ENCODE results near the gene SCD5.
"Not testable (repeated sequence)": the region's sequence is repeated elsewhere in the genome, so short reads cannot be mapped to it uniquely, and the experiment has no call there.

Gene SCD5

DNA sequence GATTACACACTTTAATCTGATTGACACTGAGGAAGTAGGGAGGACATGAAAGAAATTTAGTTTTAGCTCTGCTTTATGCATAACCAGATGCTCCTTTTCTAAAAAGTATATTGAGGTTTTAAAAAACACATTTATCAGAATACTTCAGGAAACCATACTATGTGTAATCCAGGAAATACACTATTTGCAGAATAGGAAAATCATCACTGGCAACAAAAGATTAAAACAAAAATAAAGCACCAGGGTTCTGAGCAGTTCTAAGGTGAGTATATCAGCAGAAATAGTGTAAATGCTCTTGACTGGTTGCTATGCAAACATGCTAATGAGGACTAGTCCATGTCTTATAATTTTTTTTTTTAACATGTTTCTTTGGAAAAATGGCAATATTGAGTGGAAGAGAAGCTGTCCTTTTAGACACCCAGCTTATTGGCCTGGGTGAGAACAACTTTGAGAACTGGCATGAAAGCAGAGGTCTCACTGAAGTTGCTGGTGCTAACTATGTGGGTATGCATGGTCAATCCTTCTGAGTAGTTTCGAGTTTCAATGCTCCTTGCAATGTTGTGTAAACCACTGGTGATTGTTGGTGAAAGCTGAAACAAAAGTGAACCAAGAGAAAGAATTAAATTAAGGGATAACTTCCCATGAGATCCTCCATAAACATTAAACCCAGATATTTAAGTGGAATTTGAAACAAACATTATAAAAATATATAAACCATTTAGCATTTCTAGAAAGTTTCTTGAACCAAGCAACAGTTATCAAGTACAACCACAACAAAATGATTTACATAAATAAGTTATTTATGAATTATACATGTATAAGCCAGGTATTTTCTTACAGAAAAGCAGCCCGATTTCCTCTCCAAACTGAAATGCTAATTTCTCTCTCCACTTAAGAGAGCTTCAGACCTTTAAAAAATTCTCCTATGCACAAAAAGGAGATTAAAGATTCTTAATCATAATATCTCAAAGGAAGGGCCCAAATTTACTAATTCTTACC is 20.4 kb upstream of the SCD5 start:
- Histone ChIP-seq H3K4me3 (ENCODE audit: low read depth, low read length) (no peak overlapping the region), H3K27ac (ENCODE audit: extremely low read depth, low read depth, low read length) (no peak overlapping the region), H3K4me1 (ENCODE audit: control insufficient read depth, insufficient read depth, low read length) (no peaks in the 10 kb centered on the region), H3K9me3 (ENCODE audit: control insufficient read depth, insufficient read depth, low read depth, low read length) (no peaks in the 10 kb centered on the region), H3K36me3 (ENCODE audit: control insufficient read depth in 2 of 2, insufficient read depth in 1 of 2, low read length in 2 of 2) (peaks cover 21 to 59% of the 10 kb centered on the region in 2 experiments)
- ChIA-PET CTCF (interaction anchor here (0.5 kb wide), 1 partner anchor 69 kb away, joined by 3 read pairs; no protein-coding TSS in a partner anchor), POLR2A (no interaction called here)
- no peak for TF ChIP-seq ZNF548 (tag by site-specific recombination; IDR thresholded peaks at IDR 0.05)
- TF ChIP-seq ZNF174 (tag by site-specific recombination; IDR thresholded peaks at IDR 0.05): no peak
- no peak for TF ChIP-seq YY2 (tag by site-specific recombination; IDR thresholded peaks at IDR 0.05)

- ChIA-PET POLR2A (interaction anchor here (0.7 kb wide), 1 partner anchor 110 kb away, joined by 6 read pairs; no protein-coding TSS in a partner anchor), CTCF (interaction anchor here (0.6 kb wide), 1 partner anchor 168 kb away, joined by 4 read pairs; no protein-coding TSS in a partner anchor)
These were observed 18.3 kb upstream of the SCD5 start for GRCh38 chr4:82816874-82817273.

DNA sequence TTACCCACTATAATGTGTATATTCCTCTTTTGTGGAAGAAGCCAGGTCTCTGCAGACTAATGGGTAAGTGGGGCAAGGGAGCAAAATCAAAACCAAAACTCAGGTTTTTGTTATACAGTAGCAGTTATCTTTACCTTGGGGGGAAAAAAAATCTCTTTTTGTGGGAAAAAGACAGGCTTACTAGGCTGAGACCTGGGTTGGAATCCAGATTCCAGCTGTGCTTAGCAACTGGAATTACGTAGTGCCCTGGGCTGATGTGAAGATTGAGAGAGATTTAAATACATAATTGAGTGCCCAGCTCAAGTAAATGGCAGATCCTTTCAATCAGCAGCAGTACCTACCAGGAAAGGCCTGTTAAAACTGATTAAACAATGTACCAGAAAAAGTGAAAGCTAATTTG is 15.4 kb upstream of the SCD5 start:
- no peaks in the 10 kb centered on the region for H3K9me3 ChIP-seq (ENCODE audit: control insufficient read depth, insufficient read depth, low read depth, low read length)

More at GRCh38 chr4:82816874-82817273, 18.3 kb upstream of the SCD5 start:
- H3K27ac ChIP-seq (ENCODE audit: extremely low read depth, low read depth, low read length); H3K4me1 ChIP-seq (ENCODE audit: control insufficient read depth, insufficient read depth, low read length); H3K9me3 ChIP-seq (ENCODE audit: control insufficient read depth, insufficient read depth, low read depth, low read length); H3K4me3 ChIP-seq (ENCODE audit: low read depth, low read length): not testable (repeated sequence)
- peaks cover 9 to 39% of the 10 kb centered on the region in 2 experiments; a peak in 2 of 3 replicates for H3K36me3 ChIP-seq (ENCODE audit: control insufficient read depth in 2 of 2, insufficient read depth in 1 of 2, low read length in 2 of 2)

More for the DNA sequence above, 15.4 kb upstream of the SCD5 start:
- Histone ChIP-seq H3K4me1 (ENCODE audit: control insufficient read depth, insufficient read depth, low read length) (no peaks in the 10 kb centered on the region), H3K27ac (ENCODE audit: extremely low read depth, low read depth, low read length) (no peak overlapping the region), H3K36me3 (ENCODE audit: control insufficient read depth in 2 of 2, insufficient read depth in 1 of 2, low read length in 2 of 2) (peaks cover 0 to 20% of the 10 kb centered on the region in 2 experiments; a peak in 2 of 3 replicates), H3K4me3 (ENCODE audit: low read depth, low read length) (no peak overlapping the region)
- CTCF ChIA-PET: no interaction called here
- 0 out of 2 replicates have a peak, but pooled peaks have one; percentile 11 for TF ChIP-seq ZBTB20 (tag by site-specific recombination; IDR thresholded peaks at IDR 0.05)
- TF ChIP-seq ZNF600 (tag by site-specific recombination; IDR thresholded peaks at IDR 0.05): 0 out of 2 replicates have a peak, but pooled peaks have one; percentile 37
- TF ChIP-seq, protein P1, sequence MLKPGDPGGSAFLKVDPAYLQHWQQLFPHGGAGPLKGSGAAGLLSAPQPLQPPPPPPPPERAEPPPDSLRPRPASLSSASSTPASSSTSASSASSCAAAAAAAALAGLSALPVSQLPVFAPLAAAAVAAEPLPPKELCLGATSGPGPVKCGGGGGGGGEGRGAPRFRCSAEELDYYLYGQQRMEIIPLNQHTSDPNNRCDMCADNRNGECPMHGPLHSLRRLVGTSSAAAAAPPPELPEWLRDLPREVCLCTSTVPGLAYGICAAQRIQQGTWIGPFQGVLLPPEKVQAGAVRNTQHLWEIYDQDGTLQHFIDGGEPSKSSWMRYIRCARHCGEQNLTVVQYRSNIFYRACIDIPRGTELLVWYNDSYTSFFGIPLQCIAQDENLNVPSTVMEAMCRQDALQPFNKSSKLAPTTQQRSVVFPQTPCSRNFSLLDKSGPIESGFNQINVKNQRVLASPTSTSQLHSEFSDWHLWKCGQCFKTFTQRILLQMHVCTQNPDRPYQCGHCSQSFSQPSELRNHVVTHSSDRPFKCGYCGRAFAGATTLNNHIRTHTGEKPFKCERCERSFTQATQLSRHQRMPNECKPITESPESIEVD (tag by site-specific recombination; IDR thresholded peaks at IDR 0.05): peak; percentile 57; the same call in 1 of the 2 replicates
- TF ChIP-seq, protein P2, sequence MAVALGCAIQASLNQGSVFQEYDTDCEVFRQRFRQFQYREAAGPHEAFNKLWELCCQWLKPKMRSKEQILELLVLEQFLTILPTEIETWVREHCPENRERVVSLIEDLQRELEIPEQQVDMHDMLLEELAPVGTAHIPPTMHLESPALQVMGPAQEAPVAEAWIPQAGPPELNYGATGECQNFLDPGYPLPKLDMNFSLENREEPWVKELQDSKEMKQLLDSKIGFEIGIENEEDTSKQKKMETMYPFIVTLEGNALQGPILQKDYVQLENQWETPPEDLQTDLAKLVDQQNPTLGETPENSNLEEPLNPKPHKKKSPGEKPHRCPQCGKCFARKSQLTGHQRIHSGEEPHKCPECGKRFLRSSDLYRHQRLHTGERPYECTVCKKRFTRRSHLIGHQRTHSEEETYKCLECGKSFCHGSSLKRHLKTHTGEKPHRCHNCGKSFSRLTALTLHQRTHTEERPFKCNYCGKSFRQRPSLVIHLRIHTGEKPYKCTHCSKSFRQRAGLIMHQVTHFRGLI (tag by site-specific recombination; IDR thresholded peaks at IDR 0.05): no peak
- TF ChIP-seq ZNF585B (tag by site-specific recombination; IDR thresholded peaks at IDR 0.05): no peak
- TF ChIP-seq ZSCAN18 (tag by site-specific recombination; IDR thresholded peaks at IDR 0.05): no peak
- TF ChIP-seq BCL6B (tag by site-specific recombination; IDR thresholded peaks at IDR 0.05): no peak
- TF ChIP-seq ZBTB8A (tag by site-specific recombination; IDR thresholded peaks at IDR 0.05): peak; percentile 37; the same call in 1 of the 2 replicates
- TF ChIP-seq ZNF558 (tag by site-specific recombination; IDR thresholded peaks at IDR 0.05): no peak
- POLR2A ChIA-PET: no interaction called here
